T-cell (primary cell): ENCODE measurements around the gene SLC10A2. TPM values are rescaled to one million over a fixed set of nuclear protein-coding genes. Genes with fewer than 3 reads are reported as not detected.

Experiments
- ATAC-seq, 4 experiments: fragments of 200-7000 bp in 3 of 4; fragments of 150-1000 bp in 1 of 4; cut with Tn5 transposase; replicated peaks in 1 of 4; 1 replicate in 3 of 4; 2 replicates in 1 of 4; pipeline ENCODE4 v1.10.0; 2021; ENCODE audit warnings: moderate library complexity in 3 of 4, mild to moderate bottlenecking in 2 of 4, moderate number of reproducible peaks in 1 of 4
- CTCF ChIA-PET, 2 donors: fragments of 300-600 bp; sonication (Branson Sonifier 250); formaldehyde crosslinking; loops; one replicate each; lab custom pipeline; 2022; ENCODE audit warnings: antibody characterized with exemption in 2 of 2; lab: Charles Lee
- POLR2A ChIA-PET, 2 donors: fragments of 300-600 bp; sonication (Branson Sonifier 250); formaldehyde crosslinking; loops; one replicate each; lab custom pipeline; 2022; ENCODE audit warnings: antibody characterized with exemption in 2 of 2; lab: Charles Lee
- DNase-seq, 35 experiments: peaks; one replicate each; pipeline versions ENCODE4 v3.0.0 to v3.0.0-alpha.2; 2013 to 2023
- H3K27ac ChIP-seq: one replicate; pipeline ENCODE4 v1.5.1; 2013; ENCODE audit warnings: low read length
- H3K27me3 ChIP-seq, 2 experiments: replicated peaks in 1 of 2; 1 replicate in 1 of 2; 2 replicates in 1 of 2; pipeline versions ENCODE4 v1.6.1 to v1.7.0; 2013; ENCODE audit warnings: low read length in 1 of 2, mixed read lengths in 1 of 2; ENCODE audit not compliant: control insufficient read depth in 2 of 2, insufficient read depth in 2 of 2; ENCODE audit errors: extremely low read depth in 1 of 2
- H3K36me3 ChIP-seq, 2 donors: 1 replicate in 1 of 2; 2 replicates in 1 of 2; pipeline versions ENCODE4 v1.6.1 to v1.7.0; 2013; ENCODE audit warnings: low read length in 1 of 2; ENCODE audit not compliant: control insufficient read depth in 2 of 2, insufficient read depth in 1 of 2; ENCODE audit errors: extremely low read depth in 1 of 2
- H3K4me1 ChIP-seq, 2 experiments: 1 replicate in 1 of 2; 2 replicates in 1 of 2; pipeline versions ENCODE4 v1.6.1 to v1.7.0; 2013; ENCODE audit warnings: low read length in 2 of 2, mixed read lengths in 1 of 2; ENCODE audit not compliant: insufficient read depth in 2 of 2, control insufficient read depth in 1 of 2; ENCODE audit errors: extremely low read depth in 1 of 2
- H3K4me3 ChIP-seq, 2 donors: 1 replicate in 1 of 2; 2 replicates in 1 of 2; pipeline versions ENCODE4 v1.5.1 to v1.7.0; 2013; ENCODE audit warnings: mild to moderate bottlenecking in 2 of 2, low read length in 1 of 2, moderate library complexity in 1 of 2; ENCODE audit not compliant: control insufficient read depth in 1 of 2; ENCODE audit errors: extremely low read depth in 1 of 2
- H3K9me3 ChIP-seq: 2 replicates; pipeline ENCODE4 v1.7.0; 2013
- H3K27ac Mint-ChIP-seq, 2 donors: one replicate each; pipeline ENCODE4 v1.8.0; 2020 to 2021; ENCODE audit warnings: mild to moderate bottlenecking in 2 of 2, mixed read lengths in 2 of 2
- H3K27me3 Mint-ChIP-seq, 2 donors: one replicate each; pipeline ENCODE4 v1.8.0; 2021 to 2022; ENCODE audit warnings: mixed read lengths in 2 of 2
- H3K36me3 Mint-ChIP-seq: one replicate; pipeline ENCODE4 v1.8.0; 2021; ENCODE audit warnings: mixed read lengths
- H3K4me1 Mint-ChIP-seq, 3 donors: one replicate each; pipeline ENCODE4 v1.8.0; 2020 to 2022; ENCODE audit warnings: mixed read lengths in 3 of 3, mild to moderate bottlenecking in 1 of 3
- H3K4me3 Mint-ChIP-seq, 3 donors: one replicate each; pipeline ENCODE4 v1.8.0; 2020 to 2022; ENCODE audit warnings: mild to moderate bottlenecking in 3 of 3, mixed read lengths in 3 of 3, moderate library complexity in 3 of 3
- H3K9me3 Mint-ChIP-seq, 3 donors: one replicate each; pipeline ENCODE4 v1.8.0; 2020 to 2022; ENCODE audit warnings: mixed read lengths in 3 of 3
- WGBS: methylation state at CpG from one replicate; pipeline ENCODE4 v1.1.5; 2013; ENCODE audit warnings: missing lambda C conversion rate; ENCODE audit not compliant: insufficient coverage; 5-methylcytosine and 5-hydroxymethylcytosine counted together
- total RNA-seq, 35 experiments: library from RNA in 6 of 35; stranded (reverse) in 6 of 35; fragments of 120-200 nt in 1 of 35; gene quantifications; one replicate each; pipeline versions ENCODE4 v1.2.1 to v1.2.4 and lab custom pipeline; 2013 to 2026

SLC10A2 gene
- total RNA-seq, 5 donors from 2014 or later (not counting 1 experiment from before 2014, with no cell fraction given): not detected

GRCh38 chr13:103018556-103018955, 47.7 kb downstream of the SLC10A2 start:
- H3K4me3 Mint-ChIP-seq: no peak overlapping the region
- CTCF ChIA-PET: no interaction called here

GRCh38 chr13:103012646-103013045, 53.6 kb downstream of the SLC10A2 start:
- ATAC-seq (no peak), DNase-seq (no peak)
- H3K27ac Mint-ChIP-seq: no peak overlapping the region
- no peaks in the 10 kb centered on the region for H3K27me3 ChIP-seq
- H3K27me3 Mint-ChIP-seq: peaks cover 0 to 1% of the 10 kb centered on the region in 2 donors
- H3K36me3 ChIP-seq: no peaks in the 10 kb centered on the region
- H3K27ac ChIP-seq: no peak overlapping the region
- no peaks in the 10 kb centered on the region for H3K4me1 ChIP-seq
- WGBS: no CpG with 5 or more reads among the region's 3 CpGs
- ChIA-PET POLR2A (no interaction called here), CTCF (no interaction called here)
- no peaks in the 10 kb centered on the region for H3K4me1 Mint-ChIP-seq
- no peaks in the 10 kb centered on the region for H3K9me3 Mint-ChIP-seq
- H3K9me3 ChIP-seq: no peaks in the 10 kb centered on the region
- H3K4me3 ChIP-seq: no peak overlapping the region
- no peak overlapping the region for H3K4me3 Mint-ChIP-seq
- H3K36me3 Mint-ChIP-seq: no peaks in the 10 kb centered on the region

More at GRCh38 chr13:103018556-103018955, 47.7 kb downstream of the SLC10A2 start:
- no peak for ATAC-seq
- H3K4me3 ChIP-seq: no peak overlapping the region
- Mint-ChIP-seq H3K4me1 (no peaks in the 10 kb centered on the region), H3K27me3 (no peaks in the 10 kb centered on the region), H3K27ac (no peak overlapping the region), H3K9me3 (peaks cover 0 to 13% (median 0%) of the 10 kb centered on the region in 3 donors), H3K36me3 (no peaks in the 10 kb centered on the region)
- no peak for DNase-seq
- H3K27me3 ChIP-seq: no peaks in the 10 kb centered on the region
- no peaks in the 10 kb centered on the region for H3K36me3 ChIP-seq
- H3K9me3 ChIP-seq: no peaks in the 10 kb centered on the region
- POLR2A ChIA-PET: no interaction called here
- no CpG with 5 or more reads among the region's 2 CpGs for whole genome bisulfite sequencing
- no peak overlapping the region for H3K27ac ChIP-seq
- H3K4me1 ChIP-seq: no peaks in the 10 kb centered on the region

DNA sequence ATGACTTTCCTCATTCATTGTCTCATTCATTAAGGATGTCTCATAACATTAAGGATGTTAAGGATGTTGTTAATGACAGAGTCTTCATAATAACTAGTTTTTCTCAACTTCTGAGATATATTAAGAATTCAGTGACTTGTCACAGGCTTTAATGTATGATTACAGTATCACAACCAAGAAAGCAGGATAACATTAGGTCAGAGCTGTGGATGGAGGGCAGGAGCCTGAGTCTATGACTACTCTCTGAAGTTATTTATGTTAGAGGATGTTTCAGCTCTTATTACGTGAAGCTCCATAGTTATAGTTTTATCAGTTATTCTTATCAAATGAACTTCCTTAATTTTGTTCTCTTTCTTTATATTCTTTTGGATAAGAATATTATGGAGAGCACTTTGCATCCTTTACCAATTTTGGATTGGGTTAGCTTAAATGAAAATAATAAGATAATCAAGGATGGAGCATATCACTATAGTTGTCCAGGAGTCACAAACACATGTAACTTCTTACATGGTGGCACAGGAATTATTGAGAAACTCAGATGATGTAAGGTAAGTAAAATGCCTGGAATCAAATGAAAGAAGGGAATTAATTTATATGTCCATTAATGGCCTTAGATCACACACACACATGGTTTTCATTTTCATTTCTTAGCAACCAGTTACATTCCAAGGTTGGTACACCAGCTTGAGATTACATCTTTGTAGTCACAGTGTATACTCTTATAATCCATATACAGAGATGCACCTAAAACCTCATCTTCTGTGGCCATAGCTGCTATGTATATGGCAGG, 57.0 kb downstream of the SLC10A2 start:
- ChIA-PET POLR2A (no interaction called here), CTCF (no interaction called here)
- no CpG with 5 or more reads among the region's 1 CpG for WGBS
- no peaks in the 10 kb centered on the region for H3K4me1 Mint-ChIP-seq
- H3K9me3 Mint-ChIP-seq: no peaks in the 10 kb centered on the region
- peaks cover 0 to 1% of the 10 kb centered on the region in 2 donors for H3K27me3 Mint-ChIP-seq
- DNase-seq (no peak), ATAC-seq (no peak)
- H3K36me3 Mint-ChIP-seq: no peaks in the 10 kb centered on the region
- Histone ChIP-seq H3K9me3 (no peaks in the 10 kb centered on the region), H3K27ac (no peak overlapping the region), H3K27me3 (no peaks in the 10 kb centered on the region), H3K36me3 (no peaks in the 10 kb centered on the region), H3K4me3 (no peak overlapping the region), H3K4me1 (no peaks in the 10 kb centered on the region)
- H3K27ac Mint-ChIP-seq: no peak overlapping the region
- no peak overlapping the region for H3K4me3 Mint-ChIP-seq

DNA sequence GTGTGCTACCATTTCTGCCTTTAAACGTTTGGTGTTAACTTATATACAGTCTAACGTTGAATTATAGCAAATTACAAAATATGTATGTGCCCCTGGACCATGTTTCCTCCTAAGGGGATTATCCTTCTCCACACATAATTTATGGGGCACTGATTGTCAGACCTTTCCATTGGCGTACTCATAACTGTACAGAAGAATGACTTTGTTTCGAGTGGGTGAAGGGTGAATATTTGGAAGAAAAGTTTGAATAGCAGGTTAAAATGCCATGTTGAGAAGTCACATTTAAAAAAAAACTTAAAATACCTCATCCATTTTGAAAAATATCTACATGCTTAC, 58.8 kb downstream of the SLC10A2 start:
- Histone ChIP-seq H3K27ac (no peak overlapping the region), H3K9me3 (no peaks in the 10 kb centered on the region), H3K4me3 (no peak overlapping the region), H3K27me3 (no peaks in the 10 kb centered on the region), H3K36me3 (no peaks in the 10 kb centered on the region), H3K4me1 (no peaks in the 10 kb centered on the region)
- Mint-ChIP-seq H3K27ac (no peak overlapping the region), H3K4me1 (no peaks in the 10 kb centered on the region), H3K27me3 (peaks cover 0 to 1% of the 10 kb centered on the region in 2 donors), H3K36me3 (no peaks in the 10 kb centered on the region), H3K9me3 (no peaks in the 10 kb centered on the region), H3K4me3 (no peak overlapping the region)
- no peak for DNase-seq
- ATAC-seq: no peak
- POLR2A ChIA-PET: no interaction called here
- CTCF ChIA-PET: no interaction called here
- no CpG with 5 or more reads among the region's 4 CpGs for WGBS

GRCh38 chr13:103006641-103007426, 59.4 kb downstream of the SLC10A2 start:
- peaks cover under 1 to 4% of the 10 kb centered on the region in 2 donors for H3K27me3 Mint-ChIP-seq
- POLR2A ChIA-PET: no interaction called here
- Histone ChIP-seq H3K36me3 (no peaks in the 10 kb centered on the region), H3K4me1 (no peaks in the 10 kb centered on the region), H3K27me3 (no peaks in the 10 kb centered on the region), H3K4me3 (no peak overlapping the region), H3K27ac (no peak overlapping the region), H3K9me3 (no peaks in the 10 kb centered on the region)
- no peak overlapping the region for H3K4me3 Mint-ChIP-seq
- no peaks in the 10 kb centered on the region for H3K4me1 Mint-ChIP-seq
- no peaks in the 10 kb centered on the region for H3K36me3 Mint-ChIP-seq
- no peaks in the 10 kb centered on the region for H3K9me3 Mint-ChIP-seq
- DNase-seq (no peak), ATAC-seq (no peak)
- H3K27ac Mint-ChIP-seq: no peak overlapping the region
- CTCF ChIA-PET: no interaction called here
- WGBS: 90% methylated on average over 6 of the region's 11 CpGs

GRCh38 chr13:103004661-103005345, 61.4 kb downstream of the SLC10A2 start:
- Mint-ChIP-seq H3K4me3 (no peak overlapping the region), H3K27me3 (peaks cover 0 to 7% of the 10 kb centered on the region in 2 donors), H3K27ac (no peak overlapping the region), H3K36me3 (no peaks in the 10 kb centered on the region), H3K4me1 (no peaks in the 10 kb centered on the region), H3K9me3 (no peaks in the 10 kb centered on the region)
- H3K36me3 ChIP-seq: no peaks in the 10 kb centered on the region
- H3K4me1 ChIP-seq: no peaks in the 10 kb centered on the region
- H3K9me3 ChIP-seq: no peaks in the 10 kb centered on the region
- WGBS: no CpG with 5 or more reads among the region's 4 CpGs
- DNase-seq: no peak
- no peak overlapping the region for H3K27ac ChIP-seq
- H3K4me3 ChIP-seq: no peak overlapping the region
- CTCF ChIA-PET: no interaction called here
- ATAC-seq: no peak
- no peaks in the 10 kb centered on the region for H3K27me3 ChIP-seq
- POLR2A ChIA-PET: no interaction called here
